H9 (cell line): ENCODE data around the gene SH3GL2. TPM values are rescaled to one million over a fixed set of nuclear protein-coding genes. Genes with fewer than 3 reads are reported as not detected.

Source experiments
- DNase-seq: peaks from one replicate; pipeline ENCODE4 v3.0.0-alpha.2; 2017
- H2AFZ ChIP-seq: one replicate; pipeline ENCODE4 v1.6.1; 2013; ENCODE audit warnings: mild to moderate bottlenecking, low read length, control low read depth, moderate library complexity
- H2AK5ac ChIP-seq: 2 replicates; pipeline ENCODE4 v1.6.1; 2013; ENCODE audit warnings: low read length, control low read depth, mixed read lengths; ENCODE audit not compliant: insufficient read length
- H2BK120ac ChIP-seq: one replicate; pipeline ENCODE4 v1.6.1; 2013; ENCODE audit warnings: low read depth, mild to moderate bottlenecking, low read length, control low read depth, inconsistent platforms; ENCODE audit not compliant: poor library complexity, severe bottlenecking
- H2BK12ac ChIP-seq: 2 replicates; pipeline ENCODE4 v1.6.1; 2013; ENCODE audit warnings: low read length, control low read depth, mixed read lengths, low read depth; ENCODE audit not compliant: insufficient read length
- H2BK15ac ChIP-seq: 2 replicates; pipeline ENCODE4 v1.6.1; 2013; ENCODE audit warnings: low read depth, low read length, control low read depth
- H2BK20ac ChIP-seq: one replicate; pipeline ENCODE4 v1.6.1; 2013; ENCODE audit warnings: low read depth, mild to moderate bottlenecking, low read length, control low read depth, inconsistent platforms; ENCODE audit not compliant: poor library complexity, severe bottlenecking
- H2BK5ac ChIP-seq: 2 replicates; pipeline ENCODE4 v1.6.1; 2013; ENCODE audit warnings: low read length, control low read depth, mixed read lengths; ENCODE audit not compliant: insufficient read length
- H3K14ac ChIP-seq: 2 replicates; pipeline ENCODE4 v1.6.1; 2013; ENCODE audit warnings: low read length, control low read depth; ENCODE audit not compliant: insufficient read depth
- H3K18ac ChIP-seq: 2 replicates; pipeline ENCODE4 v1.6.1; 2013; ENCODE audit warnings: low read depth, mild to moderate bottlenecking, mixed read lengths, low read length, control low read depth; ENCODE audit not compliant: insufficient read length
- H3K23ac ChIP-seq: 2 replicates; pipeline ENCODE4 v1.6.1; 2013; ENCODE audit warnings: low read length, control low read depth, mixed read lengths, low read depth; ENCODE audit not compliant: insufficient read length
- H3K23me2 ChIP-seq: 2 replicates; pipeline ENCODE4 v1.6.1; 2013; ENCODE audit warnings: low read depth, mild to moderate bottlenecking, mixed read lengths, low read length, control low read depth; ENCODE audit not compliant: insufficient read length, poor library complexity, severe bottlenecking
- H3K27ac ChIP-seq: 2 replicates; pipeline ENCODE4 v1.5.1; 2013; ENCODE audit warnings: low read length, control low read depth, mixed read lengths, low read depth; ENCODE audit not compliant: insufficient read length
- H3K27me3 ChIP-seq: 2 replicates; pipeline ENCODE4 v1.6.1; 2013; ENCODE audit warnings: low read length, control low read depth, inconsistent platforms; ENCODE audit not compliant: insufficient read depth
- H3K4ac ChIP-seq: 2 replicates; pipeline ENCODE4 v1.6.1; 2013; ENCODE audit warnings: low read depth, mild to moderate bottlenecking, control low read depth, inconsistent platforms, low read length, moderate library complexity
- H3K4me1 ChIP-seq: 2 replicates; pipeline ENCODE4 v1.6.1; 2013; ENCODE audit warnings: low read length, control low read depth, inconsistent platforms; ENCODE audit not compliant: insufficient read depth
- H3K4me2 ChIP-seq: 2 replicates; pipeline ENCODE4 v1.6.1; 2013; ENCODE audit warnings: low read length, control low read depth, mixed read lengths; ENCODE audit not compliant: insufficient read length, insufficient read depth
- H3K56ac ChIP-seq: 2 replicates; pipeline ENCODE4 v1.6.1; 2013; ENCODE audit warnings: low read depth, mild to moderate bottlenecking, mixed read lengths, low read length, control low read depth; ENCODE audit not compliant: insufficient read length
- H3K79me1 ChIP-seq: 2 replicates; pipeline ENCODE4 v1.6.1; 2013; ENCODE audit warnings: low read depth, mild to moderate bottlenecking, moderate library complexity, low read length, control low read depth, inconsistent platforms; ENCODE audit not compliant: insufficient read depth, poor library complexity, severe bottlenecking
- H3K79me2 ChIP-seq: 2 replicates; pipeline ENCODE4 v1.6.1; 2013; ENCODE audit warnings: low read length, control low read depth, inconsistent platforms; ENCODE audit not compliant: insufficient read depth
- H3K9ac ChIP-seq: 2 replicates; pipeline ENCODE4 v1.6.1; 2013; ENCODE audit warnings: low read length, control low read depth, mixed read lengths; ENCODE audit not compliant: insufficient read length; ENCODE audit errors: extremely low read depth
- H3K9me3 ChIP-seq: one replicate; pipeline ENCODE4 v1.6.1; 2013; ENCODE audit warnings: low read depth, low read length, inconsistent platforms; ENCODE audit not compliant: control insufficient read depth
- H3T11ph ChIP-seq: one replicate; pipeline ENCODE4 v1.6.1; 2013; ENCODE audit warnings: mild to moderate bottlenecking, low read length, control low read depth, inconsistent platforms
- H4K20me1 ChIP-seq: one replicate; pipeline ENCODE4 v1.6.1; 2013; ENCODE audit not compliant: control insufficient read depth, insufficient read length, insufficient read depth
- H4K5ac ChIP-seq: 2 replicates; pipeline ENCODE4 v1.6.1; 2013; ENCODE audit warnings: low read depth, mild to moderate bottlenecking, mixed read lengths, low read length, control low read depth; ENCODE audit not compliant: insufficient read length
- H4K8ac ChIP-seq: replicated peaks from 2 replicates; pipeline ENCODE4 v1.6.1; 2013; ENCODE audit warnings: low read length, control low read depth, mixed read lengths, low read depth; ENCODE audit not compliant: insufficient read length
- H4K91ac ChIP-seq: 2 replicates; pipeline ENCODE4 v1.6.1; 2013; ENCODE audit warnings: low read depth, mild to moderate bottlenecking, moderate library complexity, mixed read lengths, low read length, control low read depth; ENCODE audit not compliant: insufficient read length
- H3K27ac Mint-ChIP-seq, 3 experiments: 2 replicates in 2 of 3; 3 replicates in 1 of 3; pipeline ENCODE4 v1.8.0; 2020 to 2021; ENCODE audit warnings: mixed read lengths in 3 of 3, mild to moderate bottlenecking in 1 of 3, moderate library complexity in 1 of 3
- H3K27me3 Mint-ChIP-seq: 2 replicates; pipeline ENCODE4 v1.8.0; 2021; ENCODE audit warnings: low read depth, mild to moderate bottlenecking, moderate library complexity, mixed read lengths
- H3K36me3 Mint-ChIP-seq, 3 experiments: 2 replicates in 2 of 3; 3 replicates in 1 of 3; pipeline ENCODE4 v1.8.0; 2020 to 2021; ENCODE audit warnings: low read depth in 3 of 3, mixed read lengths in 3 of 3; ENCODE audit not compliant: insufficient read depth in 1 of 3
- H3K4me1 Mint-ChIP-seq, 2 experiments: 2 replicates each; pipeline ENCODE4 v1.8.0; 2020; ENCODE audit warnings: mixed read lengths in 2 of 2
- H3K4me3 Mint-ChIP-seq, 2 experiments: 2 replicates in 1 of 2; 3 replicates in 1 of 2; pipeline ENCODE4 v1.8.0; 2020 to 2021; ENCODE audit warnings: mild to moderate bottlenecking in 2 of 2, mixed read lengths in 2 of 2, moderate library complexity in 1 of 2
- H3K9me3 Mint-ChIP-seq, 2 experiments: 2 replicates in 1 of 2; 3 replicates in 1 of 2; pipeline ENCODE4 v1.8.0; 2020; ENCODE audit warnings: mild to moderate bottlenecking in 2 of 2, mixed read lengths in 2 of 2, moderate library complexity in 1 of 2
- WGBS: extraction: QIAGEN DNeasy Blood & Tissue Kit; methylation state at CpG from one replicate; pipeline ENCODE4 v1.1.7; 2013; ENCODE audit warnings: missing lambda C conversion rate, low lambda C conversion rate, mixed read lengths; ENCODE audit not compliant: insufficient read length; ENCODE audit errors: extremely low coverage; 5-methylcytosine and 5-hydroxymethylcytosine counted together
- total RNA-seq: library from RNA; stranded (reverse); gene quantifications from 2 replicates; pipeline ENCODE4 v1.2.1, GENCODE V29; 2021
- TF ChIP-seq, protein P1 (sequence below): fragments of 200-600 bp; sonication (generic); conservative IDR thresholded peaks from 3 replicates; pipeline ENCODE4 v1.8.0; 2021; ENCODE audit warnings: antibody characterized with exemption, mild to moderate bottlenecking

The SH3GL2 gene
- total RNA-seq, 1 experiment from 2014 or later = 6.5 TPM

DNA sequence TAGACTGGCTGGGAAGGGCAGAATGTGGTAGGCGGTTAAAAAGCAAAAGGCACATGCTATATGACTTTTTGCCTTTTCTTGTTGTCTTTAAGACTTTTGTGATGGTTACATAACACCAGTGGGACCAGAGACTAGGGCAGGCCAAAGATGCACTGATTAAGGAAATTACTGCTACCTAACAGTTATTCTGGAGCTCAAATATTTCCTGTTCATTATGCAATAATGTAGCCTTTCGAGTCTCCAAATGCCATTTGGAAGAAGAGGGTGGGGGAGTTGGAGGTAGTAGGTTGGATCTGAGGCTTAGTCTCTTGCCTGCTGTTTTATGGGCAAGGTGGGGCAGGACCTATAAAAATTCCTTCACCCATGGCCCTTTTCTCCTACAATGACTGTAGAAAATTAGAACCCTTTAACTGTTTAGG is 51.7 kb downstream of the SH3GL2 start:
- H2BK20ac ChIP-seq = no peak overlapping the region
- no peak overlapping the region for H3K18ac ChIP-seq
- no peak overlapping the region for H3T11ph ChIP-seq
- H4K91ac ChIP-seq = no peak overlapping the region
- H2AFZ ChIP-seq = no peak overlapping the region
- no peak overlapping the region for H3K56ac ChIP-seq
- H3K79me1 ChIP-seq = no peaks in the 10 kb centered on the region
- no peaks in the 10 kb centered on the region for H3K23me2 ChIP-seq
- no peak overlapping the region for H3K9ac ChIP-seq
- H4K8ac ChIP-seq = no peak overlapping the region
- H3K14ac ChIP-seq = no peak overlapping the region
- no peak overlapping the region for H2BK120ac ChIP-seq
- no peaks in the 10 kb centered on the region for H3K9me3 ChIP-seq
- no peaks in the 10 kb centered on the region for H3K27me3 ChIP-seq
- no peak overlapping the region for H3K27ac ChIP-seq
- TF ChIP-seq, protein P1, sequence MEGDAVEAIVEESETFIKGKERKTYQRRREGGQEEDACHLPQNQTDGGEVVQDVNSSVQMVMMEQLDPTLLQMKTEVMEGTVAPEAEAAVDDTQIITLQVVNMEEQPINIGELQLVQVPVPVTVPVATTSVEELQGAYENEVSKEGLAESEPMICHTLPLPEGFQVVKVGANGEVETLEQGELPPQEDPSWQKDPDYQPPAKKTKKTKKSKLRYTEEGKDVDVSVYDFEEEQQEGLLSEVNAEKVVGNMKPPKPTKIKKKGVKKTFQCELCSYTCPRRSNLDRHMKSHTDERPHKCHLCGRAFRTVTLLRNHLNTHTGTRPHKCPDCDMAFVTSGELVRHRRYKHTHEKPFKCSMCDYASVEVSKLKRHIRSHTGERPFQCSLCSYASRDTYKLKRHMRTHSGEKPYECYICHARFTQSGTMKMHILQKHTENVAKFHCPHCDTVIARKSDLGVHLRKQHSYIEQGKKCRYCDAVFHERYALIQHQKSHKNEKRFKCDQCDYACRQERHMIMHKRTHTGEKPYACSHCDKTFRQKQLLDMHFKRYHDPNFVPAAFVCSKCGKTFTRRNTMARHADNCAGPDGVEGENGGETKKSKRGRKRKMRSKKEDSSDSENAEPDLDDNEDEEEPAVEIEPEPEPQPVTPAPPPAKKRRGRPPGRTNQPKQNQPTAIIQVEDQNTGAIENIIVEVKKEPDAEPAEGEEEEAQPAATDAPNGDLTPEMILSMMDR = no peak
- no peaks in the 10 kb centered on the region for H4K20me1 ChIP-seq
- H2BK15ac ChIP-seq = no peak overlapping the region
- Mint-ChIP-seq H3K4me1 (peaks cover 5 to 8% of the 10 kb centered on the region in 2 experiments), H3K27ac (no peak overlapping the region; a peak in 1 of 7 replicates), H3K27me3 (no peaks in the 10 kb centered on the region; the same call in 1 of the 2 replicates), H3K36me3 (no peaks in the 10 kb centered on the region), H3K4me3 (no peak overlapping the region), H3K9me3 (no peaks in the 10 kb centered on the region)
- no peak overlapping the region for H4K5ac ChIP-seq
- DNase-seq = no peak
- no peak overlapping the region for H3K23ac ChIP-seq
- peaks cover 5% of the 10 kb centered on the region for H3K4me1 ChIP-seq
- H2BK12ac ChIP-seq = no peak overlapping the region
- no peaks in the 10 kb centered on the region for H3K79me2 ChIP-seq
- H2AK5ac ChIP-seq = no peak overlapping the region
- H3K4ac ChIP-seq = no peak overlapping the region
- WGBS = no CpG with 5 or more reads among the region's 2 CpGs
- no peak overlapping the region for H3K4me2 ChIP-seq
- H2BK5ac ChIP-seq = no peak overlapping the region
